T-cell (primary cell): ENCODE data around the gene KIAA0319L. TPM values are rescaled to one million over a fixed set of nuclear protein-coding genes. Genes with fewer than 3 reads are reported as not detected.
A peak's percentile ranks its signal among the peaks of the same experiment; 100 is the strongest.

Source experiments
- ATAC-seq, 4 experiments: fragments of 200-7000 bp in 3 of 4; fragments of 150-1000 bp in 1 of 4; cut with Tn5 transposase; replicated peaks in 1 of 4; 1 replicate in 3 of 4; 2 replicates in 1 of 4; pipeline ENCODE4 v1.10.0; 2021; ENCODE audit warnings: moderate library complexity in 3 of 4, mild to moderate bottlenecking in 2 of 4, moderate number of reproducible peaks in 1 of 4
- CTCF ChIA-PET, 2 donors: fragments of 300-600 bp; sonication (Branson Sonifier 250); formaldehyde crosslinking; loops; one replicate each; lab custom pipeline; 2022; ENCODE audit warnings: antibody characterized with exemption in 2 of 2; lab: Charles Lee
- POLR2A ChIA-PET, 2 donors: fragments of 300-600 bp; sonication (Branson Sonifier 250); formaldehyde crosslinking; loops; one replicate each; lab custom pipeline; 2022; ENCODE audit warnings: antibody characterized with exemption in 2 of 2; lab: Charles Lee
- DNase-seq, 35 experiments: peaks; one replicate each; pipeline versions ENCODE4 v3.0.0 to v3.0.0-alpha.2; 2013 to 2023
- H3K27ac ChIP-seq: one replicate; pipeline ENCODE4 v1.5.1; 2013; ENCODE audit warnings: low read length
- H3K27me3 ChIP-seq, 2 experiments: replicated peaks in 1 of 2; 1 replicate in 1 of 2; 2 replicates in 1 of 2; pipeline versions ENCODE4 v1.6.1 to v1.7.0; 2013; ENCODE audit warnings: low read length in 1 of 2, mixed read lengths in 1 of 2; ENCODE audit not compliant: control insufficient read depth in 2 of 2, insufficient read depth in 2 of 2; ENCODE audit errors: extremely low read depth in 1 of 2
- H3K36me3 ChIP-seq, 2 donors: 1 replicate in 1 of 2; 2 replicates in 1 of 2; pipeline versions ENCODE4 v1.6.1 to v1.7.0; 2013; ENCODE audit warnings: low read length in 1 of 2; ENCODE audit not compliant: control insufficient read depth in 2 of 2, insufficient read depth in 1 of 2; ENCODE audit errors: extremely low read depth in 1 of 2
- H3K4me1 ChIP-seq, 2 experiments: 1 replicate in 1 of 2; 2 replicates in 1 of 2; pipeline versions ENCODE4 v1.6.1 to v1.7.0; 2013; ENCODE audit warnings: low read length in 2 of 2, mixed read lengths in 1 of 2; ENCODE audit not compliant: insufficient read depth in 2 of 2, control insufficient read depth in 1 of 2; ENCODE audit errors: extremely low read depth in 1 of 2
- H3K4me3 ChIP-seq, 2 donors: 1 replicate in 1 of 2; 2 replicates in 1 of 2; pipeline versions ENCODE4 v1.5.1 to v1.7.0; 2013; ENCODE audit warnings: mild to moderate bottlenecking in 2 of 2, low read length in 1 of 2, moderate library complexity in 1 of 2; ENCODE audit not compliant: control insufficient read depth in 1 of 2; ENCODE audit errors: extremely low read depth in 1 of 2
- H3K9me3 ChIP-seq: 2 replicates; pipeline ENCODE4 v1.7.0; 2013
- H3K27ac Mint-ChIP-seq, 2 donors: one replicate each; pipeline ENCODE4 v1.8.0; 2020 to 2021; ENCODE audit warnings: mild to moderate bottlenecking in 2 of 2, mixed read lengths in 2 of 2
- H3K27me3 Mint-ChIP-seq, 2 donors: one replicate each; pipeline ENCODE4 v1.8.0; 2021 to 2022; ENCODE audit warnings: mixed read lengths in 2 of 2
- H3K36me3 Mint-ChIP-seq: one replicate; pipeline ENCODE4 v1.8.0; 2021; ENCODE audit warnings: mixed read lengths
- H3K4me1 Mint-ChIP-seq, 3 donors: one replicate each; pipeline ENCODE4 v1.8.0; 2020 to 2022; ENCODE audit warnings: mixed read lengths in 3 of 3, mild to moderate bottlenecking in 1 of 3
- H3K4me3 Mint-ChIP-seq, 3 donors: one replicate each; pipeline ENCODE4 v1.8.0; 2020 to 2022; ENCODE audit warnings: mild to moderate bottlenecking in 3 of 3, mixed read lengths in 3 of 3, moderate library complexity in 3 of 3
- H3K9me3 Mint-ChIP-seq, 3 donors: one replicate each; pipeline ENCODE4 v1.8.0; 2020 to 2022; ENCODE audit warnings: mixed read lengths in 3 of 3
- WGBS: methylation state at CpG from one replicate; pipeline ENCODE4 v1.1.5; 2013; ENCODE audit warnings: missing lambda C conversion rate; ENCODE audit not compliant: insufficient coverage; 5-methylcytosine and 5-hydroxymethylcytosine counted together
- total RNA-seq, 35 experiments: library from RNA in 6 of 35; stranded (reverse) in 6 of 35; fragments of 120-200 nt in 1 of 35; gene quantifications; one replicate each; pipeline versions ENCODE4 v1.2.1 to v1.2.4 and lab custom pipeline; 2013 to 2026

The KIAA0319L gene
- total RNA-seq, 5 donors from 2014 or later (not counting 1 experiment from before 2014, with no cell fraction given), result 60.8 to 73.7 (median 63.7) TPM

GRCh38 chr1:35546614-35547013 lies 10.6 kb downstream of the KIAA0319L start:
- Mint-ChIP-seq H3K4me1 (peaks cover 64 to 68% (median 65%) of the 10 kb centered on the region in 3 donors), H3K9me3 (no peaks in the 10 kb centered on the region), H3K27ac (no peak overlapping the region), H3K27me3 (no peaks in the 10 kb centered on the region), H3K36me3 (peaks cover 36% of the 10 kb centered on the region), H3K4me3 (no peak overlapping the region)
- no CpG with 5 or more reads among the region's 1 CpG for WGBS
- Histone ChIP-seq H3K4me1 (peaks cover 19 to 22% of the 10 kb centered on the region in 2 experiments), H3K27ac (no peak overlapping the region), H3K4me3 (no peak overlapping the region), H3K9me3 (no peaks in the 10 kb centered on the region), H3K36me3 (peaks cover 0 to 32% of the 10 kb centered on the region in 2 donors), H3K27me3 (no peaks in the 10 kb centered on the region)
- ChIA-PET CTCF (interaction anchor here in 1 of 2 donors (0.6 to 1.0 kb wide), 2 partner anchors 10 to 96 kb away, joined by 4 read pairs; no protein-coding TSS in a partner anchor), POLR2A (no interaction called here)
- ATAC-seq (no peak), DNase-seq (no peak)

- Histone ChIP-seq H3K36me3 (peaks cover 0 to 21% of the 10 kb centered on the region in 2 donors), H3K4me3 (no peak overlapping the region), H3K27me3 (no peaks in the 10 kb centered on the region), H3K27ac (no peak overlapping the region), H3K4me1 (peaks cover 33 to 36% of the 10 kb centered on the region in 2 experiments), H3K9me3 (no peaks in the 10 kb centered on the region)
- Mint-ChIP-seq H3K36me3 (peaks cover 36% of the 10 kb centered on the region), H3K4me3 (no peak overlapping the region), H3K27ac (peak overlapping the region; percentile 40 to 71), H3K9me3 (no peaks in the 10 kb centered on the region), H3K4me1 (peaks cover 73 to 77% (median 76%) of the 10 kb centered on the region in 3 donors), H3K27me3 (no peaks in the 10 kb centered on the region)
- ChIA-PET CTCF (interaction anchor here (0.6 to 1.8 kb wide), 6 partner anchors 92 to 181 kb away, joined by 3 to 21 read pairs (median 4); no protein-coding TSS in a partner anchor), POLR2A (interaction anchor here in 1 of 2 donors (0.6 kb wide), 1 partner anchor 12 kb away, joined by 3 read pairs; no protein-coding TSS in a partner anchor)
- 81% methylated on average over 3 of the region's 3 CpGs for WGBS
- ATAC-seq, result peak; percentile 61 to 87 (median 80)
- DNase-seq, result peak in 29 of 35 experiments; percentile 32 to 80 (median 50)
Observed at GRCh38 chr1:35544976-35545375, 12.2 kb downstream of the KIAA0319L start.

GRCh38 chr1:35539824-35540261 lies 17.4 kb downstream of the KIAA0319L start:
- Mint-ChIP-seq H3K4me1 (peaks cover 91 to 95% (median 94%) of the 10 kb centered on the region in 3 donors), H3K9me3 (no peaks in the 10 kb centered on the region), H3K36me3 (peaks cover 16% of the 10 kb centered on the region), H3K27ac (peak overlapping the region; percentile 97 to 98), H3K27me3 (no peaks in the 10 kb centered on the region), H3K4me3 (peak overlapping the region in 2 of 3 donors; percentile 64 to 68)
- DNase-seq (no peak), ATAC-seq (no peak)
- ChIA-PET CTCF (interaction anchor here (0.5 to 1.6 kb wide), 6 partner anchors 25 to 114 kb away, joined by 3 to 7 read pairs (median 4); no protein-coding TSS in a partner anchor), POLR2A (no interaction called here)
- WGBS, result no CpG with 5 or more reads among the region's 1 CpG
- Histone ChIP-seq H3K9me3 (no peaks in the 10 kb centered on the region), H3K27me3 (no peaks in the 10 kb centered on the region), H3K4me1 (peaks cover 49 to 75% of the 10 kb centered on the region in 2 experiments), H3K36me3 (peaks cover 0 to 5% of the 10 kb centered on the region in 2 donors), H3K27ac (peak overlapping the region; percentile 68), H3K4me3 (no peak overlapping the region)

- ChIA-PET CTCF (interaction anchor here (0.5 to 1.6 kb wide), 8 partner anchors 23 to 390 kb away, joined by 3 to 9 read pairs (median 4); no protein-coding TSS in a partner anchor), POLR2A (interaction anchor here in 1 of 2 donors (1.0 kb wide), 1 partner anchor 17 kb away, joined by 3 read pairs; no protein-coding TSS in a partner anchor)
- Histone ChIP-seq H3K27me3 (no peaks in the 10 kb centered on the region), H3K36me3 (peaks cover 0 to 5% of the 10 kb centered on the region in 2 donors), H3K4me1 (peaks cover 47 to 71% of the 10 kb centered on the region in 2 experiments), H3K9me3 (no peaks in the 10 kb centered on the region), H3K4me3 (peak overlapping the region; percentile 0 to 36), H3K27ac (peak overlapping the region; percentile 68)
- Mint-ChIP-seq H3K9me3 (no peaks in the 10 kb centered on the region), H3K36me3 (peaks cover 17% of the 10 kb centered on the region), H3K4me1 (peaks cover 87 to 91% (median 90%) of the 10 kb centered on the region in 3 donors), H3K27me3 (no peaks in the 10 kb centered on the region), H3K4me3 (peak overlapping the region; percentile 64 to 77 (median 68)), H3K27ac (peak overlapping the region; percentile 97 to 98)
- peak in 33 of 35 experiments; percentile 24 to 83 (median 58) for DNase-seq
- peak; percentile 95 to 98 (median 97) for ATAC-seq
- 0% methylated on average over 2 of the region's 6 CpGs for WGBS
Observed at GRCh38 chr1:35539073-35539823, 18.0 kb downstream of the KIAA0319L start.

GRCh38 chr1:35537806-35538205 lies 19.4 kb downstream of the KIAA0319L start:
- DNase-seq (no peak), ATAC-seq (no peak)
- Histone ChIP-seq H3K36me3 (peaks cover 0 to 5% of the 10 kb centered on the region in 2 donors), H3K9me3 (no peaks in the 10 kb centered on the region), H3K27me3 (no peaks in the 10 kb centered on the region), H3K4me1 (peaks cover 43 to 69% of the 10 kb centered on the region in 2 experiments), H3K4me3 (no peak overlapping the region), H3K27ac (peak overlapping the region; percentile 68)
- no peaks in the 10 kb centered on the region for H3K27me3 Mint-ChIP-seq
- peaks cover 84 to 88% (median 85%) of the 10 kb centered on the region in 3 donors for H3K4me1 Mint-ChIP-seq
- H3K27ac Mint-ChIP-seq, result peak overlapping the region; percentile 88 to 97
- H3K9me3 Mint-ChIP-seq, result no peaks in the 10 kb centered on the region
- no CpG with 5 or more reads among the region's 1 CpG for WGBS
- ChIA-PET POLR2A (interaction anchor here (0.6 to 1.2 kb wide), 2 partner anchors 19 to 89 kb away, joined by 3 to 4 read pairs; partner anchors contain the start of gene KIAA0319L (in 1 of the 2)), CTCF (interaction anchor here (0.6 to 3.0 kb wide), 6 partner anchors 11 to 295 kb away, joined by 3 to 19 read pairs (median 4); no protein-coding TSS in a partner anchor)
- H3K36me3 Mint-ChIP-seq, result peaks cover 19% of the 10 kb centered on the region
- peak overlapping the region in 2 of 3 donors; percentile 43 to 68 for H3K4me3 Mint-ChIP-seq
